HL-60/S4 (cell line): Measurements from ENCODE around the gene ZBTB25.

Experiments
- in situ Hi-C: fragments of 300-500 bp; cut with MboI; formaldehyde crosslinking; loops from 2 replicates; pipeline ENCODE4 v1.14.3; 2022; ENCODE audit warnings: low sequenced_read_pairs

The ZBTB25 gene

DNA sequence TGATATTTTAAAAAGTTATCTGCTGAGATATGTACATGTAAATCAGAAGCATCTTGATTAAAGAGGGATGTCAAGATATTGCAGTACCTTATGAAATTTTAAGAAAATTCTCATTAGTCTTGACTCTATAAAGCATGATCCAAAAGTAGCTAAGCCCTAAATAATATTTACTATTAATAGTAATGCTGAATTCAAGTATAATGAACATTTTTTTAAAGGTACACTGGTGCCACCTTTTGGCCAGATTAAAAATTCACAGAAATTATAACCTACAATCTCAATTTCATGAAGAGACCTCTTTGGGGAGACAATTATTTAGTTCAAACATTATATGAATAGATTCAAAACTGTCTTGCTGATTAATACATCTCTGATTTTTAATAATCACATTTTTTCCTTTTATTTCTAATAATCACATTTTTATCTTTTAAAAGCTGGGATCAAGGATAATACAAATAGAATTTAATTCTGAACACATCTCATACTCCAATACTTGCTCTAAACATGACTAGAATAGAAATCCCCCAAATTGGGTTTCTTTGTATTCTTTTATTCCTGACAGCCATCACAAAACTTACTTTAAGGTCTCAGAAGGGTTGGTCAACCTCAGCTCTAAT is 24.9 kb downstream of the ZBTB25 start:
- in situ Hi-C loops, result no loop called here

DNA sequence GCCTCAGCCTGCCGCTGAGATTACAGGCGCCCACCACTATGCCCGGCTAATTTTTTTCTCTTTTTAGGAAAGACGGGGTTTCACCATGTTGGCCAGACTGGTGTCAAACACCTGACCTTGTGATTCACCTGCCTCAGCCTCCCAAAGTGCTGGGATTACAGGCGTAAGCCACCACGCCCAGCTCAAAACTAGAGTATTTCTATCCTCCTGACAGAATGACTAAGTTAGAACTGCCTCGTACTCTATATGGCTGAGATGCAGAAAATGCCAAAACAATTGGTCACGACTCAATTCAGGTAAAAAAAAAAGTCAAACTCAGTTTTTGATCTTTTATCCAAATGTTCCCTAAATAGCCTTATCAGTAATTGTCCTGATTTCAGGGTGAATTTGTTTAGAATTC is 27.2 kb downstream of the ZBTB25 start:
- in situ Hi-C loops, result no loop called here

DNA sequence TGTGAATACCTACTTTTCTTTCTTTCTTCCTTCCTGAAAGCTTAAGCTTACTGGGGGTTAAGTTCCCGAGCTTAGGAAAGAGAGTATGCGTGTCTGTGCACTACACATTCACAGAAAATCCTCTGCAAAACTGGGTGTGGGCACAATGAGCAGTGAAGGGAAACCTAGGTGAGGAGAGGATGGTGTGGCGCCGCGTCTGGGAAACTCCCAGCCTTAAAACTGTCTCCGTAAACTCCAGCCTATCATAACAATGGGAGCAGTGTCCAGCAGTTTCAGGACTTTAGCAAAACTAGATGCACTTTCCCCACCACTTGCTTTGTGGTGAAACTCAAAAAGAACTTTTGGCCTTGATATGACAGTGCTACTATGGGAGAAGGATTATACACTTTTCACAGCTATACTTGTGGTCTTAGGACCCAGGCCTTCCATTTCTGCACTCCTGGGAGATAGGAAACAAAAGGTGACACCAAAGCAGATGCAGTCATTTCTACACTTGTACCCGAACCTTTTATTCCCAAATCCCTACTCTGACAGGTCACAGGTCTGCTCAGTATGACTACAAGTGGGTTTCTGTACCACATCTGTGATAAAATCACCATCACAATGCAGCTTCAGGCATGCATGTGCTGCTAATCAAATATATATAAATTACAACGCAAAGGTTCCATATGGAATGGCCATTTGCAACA is 27.9 kb downstream of the ZBTB25 start:
- in situ Hi-C loops, result no loop called here

DNA sequence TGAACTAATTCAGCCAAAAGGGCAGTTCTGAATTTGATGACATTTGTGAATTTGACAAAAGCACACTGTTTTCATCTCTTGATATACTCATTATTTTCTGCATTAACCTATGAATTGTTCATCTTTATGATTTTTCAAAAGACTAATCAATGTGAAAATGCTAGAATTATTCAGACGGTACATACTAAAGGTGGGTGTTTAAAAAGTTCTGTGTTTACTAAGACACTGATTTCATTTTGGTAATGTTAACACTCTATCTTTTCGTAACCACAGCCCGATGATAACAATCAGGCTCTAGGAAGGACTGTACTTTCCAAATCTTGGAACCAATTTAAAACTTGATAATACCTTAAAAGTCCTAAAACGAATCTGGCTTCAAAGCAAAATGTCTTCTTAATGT is 28.9 kb downstream of the ZBTB25 start:
- in situ Hi-C loops, result no loop called here

DNA sequence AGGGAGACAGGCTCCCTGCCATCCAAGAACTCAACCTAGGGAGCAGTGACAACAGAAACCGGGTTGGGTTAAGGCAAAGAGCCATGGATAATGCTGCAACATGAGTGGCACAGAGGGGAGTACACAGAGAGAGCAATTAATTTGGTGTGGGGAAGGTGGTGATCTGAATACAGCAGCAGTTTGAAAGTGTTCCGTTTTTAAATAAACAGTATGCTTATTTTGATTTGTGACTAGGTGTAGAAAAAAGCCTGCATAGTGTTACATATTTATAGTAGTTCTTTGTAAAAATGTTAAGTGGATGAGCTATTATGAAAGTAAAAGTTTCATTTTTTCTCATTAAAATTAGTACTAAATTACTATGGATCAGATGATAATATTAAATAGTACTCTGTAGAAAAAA is 29.6 kb downstream of the ZBTB25 start:
- in situ Hi-C loops, result no loop called here

DNA sequence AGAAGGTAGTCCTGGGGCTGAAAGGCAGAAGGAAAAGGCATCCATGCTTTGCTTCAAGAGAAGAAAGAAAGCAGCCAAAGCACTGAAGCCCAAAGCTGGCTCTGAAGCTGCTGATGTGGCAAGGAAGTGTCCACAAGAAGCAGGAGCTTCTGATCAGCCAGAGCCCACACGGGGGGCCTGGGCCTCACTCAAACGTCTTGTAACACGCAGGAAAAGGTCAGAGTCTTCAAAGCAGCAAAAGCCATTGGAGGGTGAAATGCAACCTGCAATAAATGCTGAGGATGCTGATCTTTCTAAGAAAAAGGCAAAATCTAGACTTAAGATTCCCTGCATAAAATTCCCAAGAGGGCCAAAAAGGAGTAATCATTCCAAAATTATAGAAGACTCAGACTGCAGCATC is 35.2 kb downstream of the ZBTB25 start:
- in situ Hi-C loops, result no loop called here

DNA sequence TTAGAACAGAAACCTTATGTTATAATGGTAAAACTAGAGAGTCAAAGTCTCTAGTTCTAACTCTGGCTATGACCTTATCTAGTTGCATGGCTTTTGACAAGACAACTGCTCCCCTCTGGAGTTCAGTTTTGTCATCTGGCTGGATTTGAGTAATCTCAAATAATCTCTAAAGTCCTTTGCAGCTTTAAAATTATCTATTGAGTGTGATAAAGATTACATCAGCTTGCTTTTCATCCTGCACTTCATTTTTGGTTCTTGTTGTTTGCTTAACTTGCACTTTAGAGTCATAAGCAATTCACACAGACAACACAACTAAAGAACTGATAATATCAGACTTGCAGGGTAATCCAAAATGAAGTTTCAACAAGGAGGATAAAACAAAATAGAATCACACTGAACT is 36.1 kb downstream of the ZBTB25 start:
- in situ Hi-C loops, result no loop called here

DNA sequence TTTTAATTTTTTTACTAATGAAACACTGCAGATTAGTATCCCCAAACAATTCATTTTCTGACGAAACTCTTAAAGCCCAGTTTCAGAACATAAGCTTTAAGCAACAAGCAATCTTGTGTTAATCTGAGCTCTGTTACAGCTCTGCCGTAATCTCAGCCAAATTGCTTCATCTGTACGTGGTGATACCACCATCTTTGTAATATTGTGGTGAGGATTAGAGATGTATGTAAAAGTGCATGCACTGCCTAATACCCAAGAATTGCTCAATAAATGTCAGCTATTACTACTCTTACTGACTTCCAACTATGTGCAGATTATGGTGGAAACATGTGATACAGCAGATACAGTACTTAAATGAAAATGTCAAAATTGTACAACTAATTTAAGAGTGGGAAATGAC is 36.5 kb downstream of the ZBTB25 start:
- in situ Hi-C loops, result no loop called here

DNA sequence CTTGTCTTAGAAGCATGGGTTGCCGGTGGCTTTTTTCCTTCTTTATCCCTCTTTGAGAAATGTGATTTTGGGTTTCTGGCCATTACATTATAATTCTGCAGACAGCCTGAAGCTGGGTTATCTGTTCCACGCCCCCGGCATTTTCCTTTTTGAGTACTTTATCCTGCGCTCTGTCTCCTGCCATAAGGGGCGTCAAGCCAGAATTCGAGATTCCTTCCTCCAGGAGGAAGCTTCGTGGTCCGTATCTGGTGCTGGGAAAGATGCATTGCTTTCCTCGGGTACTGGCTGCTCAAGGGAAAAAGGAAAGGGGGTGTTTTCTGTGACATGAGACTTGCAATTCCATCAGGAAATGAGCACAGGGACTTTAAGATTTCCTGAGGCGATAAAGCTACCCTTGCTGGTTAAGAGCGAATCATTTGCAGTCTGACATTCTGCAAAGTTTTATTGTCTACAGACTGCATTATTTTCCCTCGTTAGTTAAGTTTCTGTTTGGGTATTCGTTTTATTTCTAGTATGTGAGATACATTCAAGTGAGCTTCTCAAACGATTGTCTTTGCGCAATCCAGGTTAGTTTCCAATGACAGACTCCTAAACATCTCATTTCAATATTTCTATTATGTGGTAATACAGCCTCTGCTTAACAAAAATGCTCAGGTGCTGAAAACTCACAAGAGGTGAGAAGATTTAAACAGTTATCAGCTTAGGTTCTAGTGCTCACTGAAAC is 37.6 kb downstream of the ZBTB25 start:
- in situ Hi-C loops, result no loop called here

DNA sequence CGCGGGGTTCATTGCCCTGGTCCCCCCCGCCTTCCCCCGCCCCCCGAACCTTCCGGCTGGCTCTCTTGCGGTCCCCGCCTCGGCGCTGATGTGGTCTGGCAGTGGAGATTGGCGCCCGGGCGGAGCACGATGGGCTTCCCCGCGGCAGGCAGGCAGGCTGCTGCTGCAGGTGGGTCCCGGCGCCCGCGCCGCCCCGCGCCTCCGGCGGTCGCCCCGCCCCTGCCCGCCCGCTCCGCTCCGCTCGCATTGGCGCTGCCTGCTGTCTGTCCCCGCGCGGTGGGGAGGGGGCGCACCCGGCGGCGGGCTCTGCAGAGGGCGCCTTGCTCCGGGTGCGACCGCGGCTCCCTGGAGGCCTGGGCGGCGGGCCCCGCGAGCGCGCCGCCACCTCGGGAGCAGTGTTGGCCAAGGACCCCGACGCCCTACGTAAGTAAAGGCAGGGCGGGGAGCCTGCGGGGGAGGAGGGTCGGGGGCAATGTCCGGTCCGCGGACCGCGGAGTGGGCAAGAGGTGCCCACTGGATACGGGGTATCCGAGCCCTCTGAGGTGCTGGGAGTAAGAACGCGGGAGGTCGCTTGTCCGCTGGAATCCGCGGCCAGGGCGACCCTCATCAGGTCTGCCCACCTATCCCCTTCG is 38.3 kb downstream of the ZBTB25 start, which contains the start of gene AKAP5:
AKAP5 (plus strand) TSS at position 309 of the 632 bp plus-strand sequence. CDS start 2,896 bp downstream, outside the sequence.
- in situ Hi-C loops, result no loop called here

DNA sequence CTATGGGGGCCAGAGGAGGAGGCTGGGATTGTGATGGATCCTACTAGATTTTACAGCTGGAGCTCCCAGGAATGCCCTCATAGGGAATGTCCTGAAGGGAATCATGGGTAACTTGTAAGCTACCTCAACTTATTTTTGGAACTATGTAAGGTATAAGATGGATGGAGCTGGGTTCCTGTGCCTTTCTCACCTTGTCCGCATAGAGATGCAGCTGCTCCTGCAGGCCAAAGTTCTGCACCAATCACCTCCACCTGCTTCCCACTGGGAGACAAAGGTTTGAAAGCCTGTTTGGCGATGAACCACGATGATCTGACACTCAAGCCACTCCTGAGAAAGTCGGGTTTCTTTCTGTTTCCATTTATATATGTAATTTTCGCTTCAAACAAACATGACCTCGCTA is 39.0 kb downstream of the ZBTB25 start:
- in situ Hi-C loops, result no loop called here

DNA sequence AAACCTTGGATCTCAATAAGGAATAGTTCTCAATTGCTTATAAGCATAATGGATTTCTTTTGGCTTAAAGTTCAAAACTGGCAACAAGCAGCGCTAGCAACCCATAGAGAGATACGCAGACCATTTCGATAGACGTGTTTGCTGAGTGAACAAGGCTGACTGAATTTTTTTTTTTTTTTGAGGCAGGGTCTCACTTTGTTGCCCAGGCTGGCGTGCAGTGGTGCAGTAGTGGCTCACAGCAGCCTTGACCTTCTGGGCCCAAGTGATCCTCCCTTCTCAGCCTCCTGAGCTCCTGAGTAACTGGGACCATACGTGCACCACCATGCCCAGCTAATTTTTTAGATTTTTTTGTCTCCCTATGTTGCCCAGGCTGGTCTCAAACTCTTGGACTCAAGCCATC is 39.8 kb downstream of the ZBTB25 start:
- in situ Hi-C loops, result no loop called here

DNA sequence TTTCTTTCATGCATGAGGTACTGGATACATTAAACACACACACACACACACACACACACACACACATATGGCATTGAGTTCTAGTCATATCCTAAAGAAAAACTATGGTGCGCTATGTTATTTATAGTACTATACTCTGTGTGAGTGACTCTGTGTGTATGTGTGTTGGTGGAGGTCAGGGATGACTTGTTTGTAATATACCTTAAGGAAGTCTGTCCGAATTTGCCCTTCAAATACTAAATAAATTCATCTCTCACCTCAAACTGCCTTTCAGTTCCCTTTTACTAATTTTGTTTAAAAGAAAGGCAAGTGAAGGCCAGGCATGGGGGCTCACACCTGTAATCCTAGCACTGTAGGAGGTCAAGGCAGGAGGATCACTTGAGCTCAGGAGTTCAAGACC is 40.4 kb downstream of the ZBTB25 start:
- in situ Hi-C loops, result no loop called here

DNA sequence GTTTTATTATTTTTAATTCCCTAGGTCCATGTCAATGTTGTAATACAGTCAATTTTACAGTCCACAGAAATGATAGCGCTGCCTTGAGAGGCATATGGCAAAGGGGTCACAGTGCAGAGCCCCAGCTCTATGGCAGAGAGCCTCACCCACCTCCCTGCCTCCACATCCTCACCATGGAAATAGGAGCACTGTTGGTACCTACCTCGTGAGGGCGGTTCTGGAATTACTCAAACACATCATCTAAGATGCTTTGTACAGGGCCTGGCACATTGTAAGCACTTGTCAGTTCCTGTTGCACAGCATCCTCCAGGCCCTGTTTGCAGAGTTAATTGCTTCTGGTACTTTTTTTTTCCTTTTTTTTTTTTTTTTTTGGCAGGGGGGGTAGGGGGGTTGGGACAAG is 42.4 kb downstream of the ZBTB25 start:
- in situ Hi-C loops, result no loop called here

DNA sequence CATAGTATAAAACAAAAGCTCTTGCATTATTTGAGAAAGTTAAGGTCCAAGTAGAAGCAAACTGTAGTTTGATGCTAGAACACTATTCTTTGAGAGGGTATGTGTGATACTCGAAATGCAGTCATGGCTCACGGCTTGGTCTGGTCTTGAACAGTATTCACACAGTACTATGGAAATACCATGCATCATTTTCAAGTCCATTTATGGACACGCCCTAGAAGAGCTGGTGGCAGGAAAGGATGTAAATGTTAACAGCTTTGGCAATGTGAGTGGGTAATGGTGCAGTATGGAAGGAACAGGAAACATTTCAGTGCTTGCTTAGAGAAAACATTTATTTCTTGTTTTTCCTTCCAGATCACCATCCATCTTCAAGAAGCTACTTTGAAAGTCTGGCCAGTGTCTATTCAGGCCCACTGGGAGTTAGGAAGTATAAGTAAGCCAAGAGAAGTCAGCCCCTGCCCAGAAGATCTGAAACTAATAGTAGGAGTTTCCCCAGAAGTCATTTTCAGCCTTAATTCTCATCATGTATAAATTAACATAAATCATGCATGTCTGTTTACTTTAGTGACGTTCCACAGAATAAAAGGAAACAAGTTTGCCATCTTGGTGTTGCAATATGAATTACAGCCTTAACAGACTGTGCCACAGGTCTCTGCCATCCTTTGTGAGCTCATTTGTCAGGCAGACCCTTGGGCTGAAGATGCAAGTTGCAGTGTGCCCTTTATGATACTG is 44.1 kb downstream of the ZBTB25 start:
- in situ Hi-C loops, result no loop called here

DNA sequence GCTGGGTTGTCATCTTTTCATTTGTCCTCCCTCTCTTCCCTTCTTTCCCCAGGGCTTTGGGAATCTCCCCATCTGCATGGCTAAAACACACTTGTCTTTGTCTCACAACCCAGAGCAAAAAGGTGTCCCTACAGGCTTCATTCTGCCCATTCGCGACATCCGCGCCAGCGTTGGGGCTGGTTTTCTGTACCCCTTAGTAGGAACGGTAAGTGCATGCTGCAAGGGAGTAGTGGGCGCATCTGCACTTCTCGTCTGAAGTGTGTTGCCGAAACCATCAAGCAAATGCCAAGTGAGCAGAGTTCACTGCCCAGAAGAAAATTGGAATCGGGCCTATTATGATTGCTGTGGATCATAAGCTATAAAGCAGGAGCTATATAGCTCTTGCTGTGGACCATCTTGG is 49.0 kb downstream of the ZBTB25 start:
- in situ Hi-C loops, result no loop called here

DNA sequence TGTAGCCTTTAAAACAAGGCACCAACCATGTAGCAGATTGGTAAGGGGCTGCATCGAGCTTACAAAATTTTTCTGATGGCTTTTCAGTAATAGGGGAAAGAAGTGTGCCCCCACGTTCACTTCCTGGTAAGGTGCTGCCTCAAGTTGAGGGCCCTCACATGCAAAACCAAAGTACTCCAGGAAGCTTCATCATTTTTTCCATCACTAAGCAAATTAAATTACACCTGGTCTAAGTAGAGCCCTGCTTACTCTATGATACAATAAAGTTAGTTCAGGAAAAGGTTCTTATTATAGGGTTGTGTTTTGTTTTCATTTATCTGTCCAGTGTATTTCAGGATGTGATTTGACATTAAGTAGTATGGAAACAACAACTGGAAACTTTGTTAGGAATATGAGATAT is 53.4 kb downstream of the ZBTB25 start:
- in situ Hi-C loops, result no loop called here

DNA sequence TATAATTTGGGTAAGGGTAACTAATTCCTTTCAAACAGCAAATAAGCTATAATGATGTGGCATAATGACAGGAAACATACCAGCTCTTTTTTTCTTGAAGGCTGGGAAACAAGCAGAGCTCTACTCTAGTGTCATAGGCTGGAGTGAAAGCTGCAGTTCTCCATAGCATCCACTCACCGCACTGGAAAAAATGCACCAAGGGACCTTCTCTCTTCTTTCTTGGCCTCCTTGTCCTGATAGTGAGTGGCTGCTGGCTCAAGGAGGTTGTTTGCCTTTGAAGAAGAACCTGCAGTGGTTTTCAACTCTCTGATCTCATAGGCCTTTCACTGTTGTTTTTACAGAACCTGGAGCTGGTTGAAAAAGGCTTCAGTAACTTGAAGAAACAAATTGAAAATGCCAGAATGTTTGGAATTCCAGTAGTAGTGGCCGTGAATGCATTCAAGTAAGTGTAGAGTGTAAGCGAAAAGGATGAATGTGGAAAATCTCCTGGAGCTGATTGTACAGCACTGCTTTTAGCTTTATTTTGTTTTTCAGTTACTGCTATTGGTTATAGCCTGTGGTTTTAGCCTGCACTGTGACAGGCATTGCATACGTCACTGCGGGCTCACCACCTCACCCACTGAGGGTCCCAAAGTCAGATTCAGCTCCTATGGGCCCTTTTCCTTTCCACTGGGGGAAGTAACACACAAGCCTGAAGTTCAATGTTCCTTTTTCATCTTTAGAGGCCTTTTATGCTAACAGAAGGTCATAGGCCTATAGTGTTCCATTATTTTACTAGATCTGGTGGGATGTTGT is 55.6 kb downstream of the ZBTB25 start:
- in situ Hi-C loops, result no loop called here

DNA sequence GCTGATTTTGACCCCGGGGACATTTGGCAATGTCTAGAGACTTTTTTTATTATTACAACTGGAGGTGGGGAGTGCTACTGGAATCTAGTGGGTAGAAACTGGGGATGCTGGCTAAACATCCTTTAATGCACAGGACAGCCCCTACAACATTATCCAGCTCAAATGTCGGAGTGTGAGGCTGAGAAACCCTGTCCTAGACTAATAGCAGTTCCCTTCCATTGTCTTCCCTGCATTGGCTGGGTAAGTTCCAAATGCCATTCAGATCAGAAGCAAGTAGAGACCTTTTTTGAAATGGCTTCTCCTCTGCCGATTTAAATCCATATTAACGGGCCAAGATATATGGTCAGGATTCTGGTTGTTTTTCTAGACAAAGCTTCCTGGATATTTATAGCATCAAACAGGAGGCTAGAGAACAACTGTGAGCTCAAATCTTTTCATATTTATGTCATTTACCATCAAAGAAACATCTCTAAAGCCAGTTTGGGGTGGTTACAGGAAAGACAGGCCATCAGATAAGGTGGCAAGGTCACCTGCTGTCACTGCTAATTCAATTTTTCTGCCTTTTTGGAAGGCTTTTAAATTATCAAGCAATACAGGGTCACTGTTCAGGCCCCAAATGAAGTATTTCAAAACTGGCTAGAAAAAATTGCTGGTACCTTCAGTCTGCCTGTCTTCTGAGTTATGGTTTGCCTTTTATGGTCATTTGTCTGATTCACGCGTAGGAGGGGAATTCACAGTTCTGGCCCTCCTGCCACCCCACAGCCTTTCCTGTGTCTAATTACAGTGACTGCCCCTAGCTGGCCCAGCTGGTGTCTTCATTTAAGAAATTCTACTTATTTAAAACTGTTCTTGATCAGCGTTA is 58.4 kb downstream of the ZBTB25 start:
- in situ Hi-C loops, result no loop called here
